ENCODE results near the gene HHLA2.

The HHLA2 gene

DNA sequence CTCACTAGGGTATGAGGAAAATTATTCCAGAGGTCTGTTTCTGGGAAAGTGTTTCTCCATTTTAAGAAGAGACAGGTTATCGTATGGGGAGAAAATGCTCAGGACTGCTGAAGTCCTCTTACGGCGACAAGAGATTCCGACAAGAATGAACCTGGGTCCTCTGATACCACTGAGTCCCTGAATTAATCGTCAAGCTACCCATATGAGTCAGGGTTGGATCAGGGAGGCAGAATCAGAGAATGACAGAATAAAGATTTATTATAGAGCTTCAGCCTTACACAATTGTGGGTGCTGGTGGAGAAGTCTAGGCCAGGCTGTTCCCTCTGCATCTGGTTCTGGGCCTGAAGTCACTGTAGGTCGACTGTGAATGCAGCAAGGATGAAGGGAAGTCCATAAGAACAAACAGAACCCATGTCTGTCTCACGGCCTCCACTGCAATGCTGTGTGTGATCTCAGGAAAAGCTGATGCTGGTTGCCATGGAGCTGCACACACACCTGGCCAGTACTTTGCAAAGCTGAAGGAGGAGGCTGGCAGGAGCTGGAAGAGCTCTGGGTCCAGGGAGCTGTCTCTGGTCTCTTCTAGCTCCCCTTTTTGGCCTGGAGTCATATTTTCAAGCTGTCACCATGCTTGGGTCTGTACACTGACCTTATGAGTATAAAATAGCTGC lies 83.9 kb downstream of the HHLA2 start:
- Histone ChIP-seq H4K8ac (ENCODE audit: low read depth, low read length) (no peak overlapping the region), H3K9ac (ENCODE audit: low read length) (no peak overlapping the region), H2AK5ac (ENCODE audit: low read length) (no peak overlapping the region), H3K18ac (ENCODE audit: low read length) (no peak overlapping the region), H3K4me3 (ENCODE audit: low read length) (no peak overlapping the region), H3K27ac (ENCODE audit: low read depth, low read length) (no peak overlapping the region), H4K5ac (ENCODE audit: low read length) (no peak overlapping the region), H2BK120ac (ENCODE audit: low read depth, low read length) (no peak overlapping the region), H3K4ac (ENCODE audit: low read depth, low read length) (no peak overlapping the region), H3K4me2 (ENCODE audit: low read length) (no peak overlapping the region), H2BK5ac (ENCODE audit: low read length) (no peak overlapping the region), H3K36me3 (ENCODE audit: control insufficient read depth, insufficient read depth, low read length) (no peaks in the 10 kb centered on the region), H3K79me1 (ENCODE audit: low read length) (no peaks in the 10 kb centered on the region), H3K23ac (ENCODE audit: low read length) (no peak overlapping the region), H3K27me3 (ENCODE audit: insufficient read depth, low read length, poor library complexity) (no peaks in the 10 kb centered on the region), H2BK15ac (replicated peaks; ENCODE audit: low read depth) (no peak overlapping the region), H3K79me2 (ENCODE audit: control insufficient read depth, insufficient read depth, low read length) (no peaks in the 10 kb centered on the region), H3K4me1 (ENCODE audit: control insufficient read depth, low read depth, low read length) (no peaks in the 10 kb centered on the region), H3K56ac (ENCODE audit: low read length) (no peak overlapping the region)
- no peak for DNase-seq
- no CpG with 5 or more reads among the region's 7 CpGs for WGBS (ENCODE audit: extremely low coverage, insufficient coverage, low lambda C conversion rate)

DNA sequence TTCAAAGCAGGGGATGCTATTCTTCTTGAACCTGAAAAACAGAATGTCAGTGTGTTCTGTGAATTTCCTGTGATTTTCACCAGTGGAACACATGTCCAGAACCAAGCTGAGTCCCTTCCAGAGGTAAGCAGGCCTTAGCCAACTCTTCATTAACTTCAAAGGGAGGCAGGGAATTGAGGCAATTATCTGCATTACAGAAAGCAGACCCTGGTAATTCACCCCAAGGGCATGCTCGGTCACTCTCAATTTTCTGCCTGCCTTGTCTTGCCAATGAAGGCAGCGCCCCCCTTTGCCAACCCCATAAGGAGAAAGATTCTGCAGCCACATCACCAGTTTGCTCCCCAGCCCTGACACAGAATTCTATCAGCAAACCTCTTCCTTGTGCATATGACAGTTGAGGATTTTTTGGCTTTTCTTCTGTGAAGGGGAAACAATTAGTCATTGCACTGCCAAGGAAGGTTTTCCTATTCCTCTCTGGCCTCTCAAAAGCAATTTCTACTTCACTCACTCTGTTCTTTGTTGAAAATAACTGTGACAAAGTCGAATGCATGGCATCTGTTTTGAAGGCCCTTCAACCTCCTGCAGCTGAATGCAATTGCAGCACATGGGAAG lies 85.3 kb downstream of the HHLA2 start:
- no peaks in the 10 kb centered on the region for H3K36me3 ChIP-seq (ENCODE audit: control insufficient read depth, insufficient read depth, low read length)
- no peaks in the 10 kb centered on the region for H3K4me1 ChIP-seq (ENCODE audit: control insufficient read depth, low read depth, low read length)
- no peak for DNase-seq
- H2AK5ac ChIP-seq (ENCODE audit: low read length): no peak overlapping the region
- H2BK5ac ChIP-seq (ENCODE audit: low read length): no peak overlapping the region
- no peak overlapping the region for H3K56ac ChIP-seq (ENCODE audit: low read length)
- no peak overlapping the region for H4K5ac ChIP-seq (ENCODE audit: low read length)
- H3K9ac ChIP-seq (ENCODE audit: low read length): no peak overlapping the region
- no peak overlapping the region for H3K4me2 ChIP-seq (ENCODE audit: low read length)
- H2BK120ac ChIP-seq (ENCODE audit: low read depth, low read length): no peak overlapping the region
- no peak overlapping the region for H2BK15ac ChIP-seq (replicated peaks; ENCODE audit: low read depth)
- no peaks in the 10 kb centered on the region for H3K79me2 ChIP-seq (ENCODE audit: control insufficient read depth, insufficient read depth, low read length)
- no peak overlapping the region for H3K4me3 ChIP-seq (ENCODE audit: low read length)
- no peak overlapping the region for H3K27ac ChIP-seq (ENCODE audit: low read depth, low read length)
- no peaks in the 10 kb centered on the region for H3K79me1 ChIP-seq (ENCODE audit: low read length)
- no peak overlapping the region for H3K4ac ChIP-seq (ENCODE audit: low read depth, low read length)
- no peak overlapping the region for H3K18ac ChIP-seq (ENCODE audit: low read length)
- no peaks in the 10 kb centered on the region for H3K27me3 ChIP-seq (ENCODE audit: insufficient read depth, low read length, poor library complexity)
- no peak overlapping the region for H3K23ac ChIP-seq (ENCODE audit: low read length)
- no peak overlapping the region for H4K8ac ChIP-seq (ENCODE audit: low read depth, low read length)
- WGBS (ENCODE audit: extremely low coverage, insufficient coverage, low lambda C conversion rate): no CpG with 5 or more reads among the region's 3 CpGs

DNA sequence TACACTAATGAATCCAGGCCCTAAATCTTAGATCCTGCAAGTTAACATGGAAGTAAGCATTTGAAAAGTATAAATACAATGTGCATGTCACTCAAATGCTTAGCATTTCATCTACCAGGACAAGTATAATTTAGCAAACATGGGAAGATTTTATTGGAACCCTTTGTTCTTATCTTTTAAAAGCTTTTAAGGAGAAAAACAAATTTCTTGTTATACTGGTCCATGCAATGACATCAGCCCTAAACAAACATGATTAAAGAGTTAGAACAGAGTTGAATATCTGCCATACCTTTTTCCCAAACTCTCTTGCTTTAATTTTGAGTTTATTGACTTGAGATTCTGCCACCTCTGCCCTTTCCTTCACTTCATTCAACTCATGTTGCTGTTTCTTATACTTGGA lies 87.0 kb downstream of the HHLA2 start:
- Histone ChIP-seq H4K5ac (ENCODE audit: low read length) (no peak overlapping the region), H3K23ac (ENCODE audit: low read length) (no peak overlapping the region), H3K27ac (ENCODE audit: low read depth, low read length) (no peak overlapping the region), H3K18ac (ENCODE audit: low read length) (no peak overlapping the region), H3K4ac (ENCODE audit: low read depth, low read length) (no peak overlapping the region), H2BK120ac (ENCODE audit: low read depth, low read length) (no peak overlapping the region), H4K8ac (ENCODE audit: low read depth, low read length) (no peak overlapping the region), H3K27me3 (ENCODE audit: insufficient read depth, low read length, poor library complexity) (no peaks in the 10 kb centered on the region), H3K56ac (ENCODE audit: low read length) (no peak overlapping the region), H3K9ac (ENCODE audit: low read length) (no peak overlapping the region), H3K4me2 (ENCODE audit: low read length) (no peak overlapping the region), H2AK5ac (ENCODE audit: low read length) (no peak overlapping the region), H3K36me3 (ENCODE audit: control insufficient read depth, insufficient read depth, low read length) (no peaks in the 10 kb centered on the region), H2BK15ac (replicated peaks; ENCODE audit: low read depth) (no peak overlapping the region), H3K79me1 (ENCODE audit: low read length) (no peaks in the 10 kb centered on the region), H3K4me3 (ENCODE audit: low read length) (no peak overlapping the region), H2BK5ac (ENCODE audit: low read length) (no peak overlapping the region), H3K79me2 (ENCODE audit: control insufficient read depth, insufficient read depth, low read length) (no peaks in the 10 kb centered on the region), H3K4me1 (ENCODE audit: control insufficient read depth, low read depth, low read length) (no peaks in the 10 kb centered on the region)
- no peak for DNase-seq

DNA sequence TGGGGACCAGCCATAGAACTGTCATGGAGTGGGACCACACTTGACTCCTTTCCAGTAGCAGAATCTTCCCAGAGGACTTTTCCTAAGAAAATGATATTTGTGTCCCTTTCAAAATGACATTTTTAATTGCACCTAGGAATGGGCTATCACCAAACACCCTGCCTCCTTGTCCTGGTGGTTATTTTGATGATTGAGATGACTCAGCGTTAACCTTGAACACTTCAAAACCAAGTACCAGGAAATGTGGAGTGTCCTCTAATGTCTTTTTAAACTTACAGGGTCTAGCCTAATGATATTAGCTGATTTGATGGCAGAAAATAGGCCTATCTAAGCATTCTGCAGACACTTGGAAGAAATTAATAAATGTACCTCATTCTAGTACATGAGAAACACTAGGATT lies 90.7 kb downstream of the HHLA2 start:
- Histone ChIP-seq H2BK15ac (replicated peaks; ENCODE audit: low read depth) (no peak overlapping the region), H2BK5ac (ENCODE audit: low read length) (no peak overlapping the region), H3K56ac (ENCODE audit: low read length) (no peak overlapping the region), H3K9ac (ENCODE audit: low read length) (no peak overlapping the region), H3K79me2 (ENCODE audit: control insufficient read depth, insufficient read depth, low read length) (no peaks in the 10 kb centered on the region), H3K23ac (ENCODE audit: low read length) (no peak overlapping the region), H3K4ac (ENCODE audit: low read depth, low read length) (no peak overlapping the region), H3K4me3 (ENCODE audit: low read length) (no peak overlapping the region), H3K79me1 (ENCODE audit: low read length) (no peaks in the 10 kb centered on the region), H2AK5ac (ENCODE audit: low read length) (no peak overlapping the region), H4K5ac (ENCODE audit: low read length) (no peak overlapping the region), H3K4me1 (ENCODE audit: control insufficient read depth, low read depth, low read length) (peaks cover 4% of the 10 kb centered on the region), H4K8ac (ENCODE audit: low read depth, low read length) (no peak overlapping the region), H3K27ac (ENCODE audit: low read depth, low read length) (no peak overlapping the region), H3K27me3 (ENCODE audit: insufficient read depth, low read length, poor library complexity) (no peaks in the 10 kb centered on the region), H3K4me2 (ENCODE audit: low read length) (no peak overlapping the region), H2BK120ac (ENCODE audit: low read depth, low read length) (no peak overlapping the region), H3K18ac (ENCODE audit: low read length) (no peak overlapping the region), H3K36me3 (ENCODE audit: control insufficient read depth, insufficient read depth, low read length) (no peaks in the 10 kb centered on the region)
- DNase-seq: no peak
- WGBS (ENCODE audit: extremely low coverage, insufficient coverage, low lambda C conversion rate): no CpG with 5 or more reads among the region's 1 CpG

DNA sequence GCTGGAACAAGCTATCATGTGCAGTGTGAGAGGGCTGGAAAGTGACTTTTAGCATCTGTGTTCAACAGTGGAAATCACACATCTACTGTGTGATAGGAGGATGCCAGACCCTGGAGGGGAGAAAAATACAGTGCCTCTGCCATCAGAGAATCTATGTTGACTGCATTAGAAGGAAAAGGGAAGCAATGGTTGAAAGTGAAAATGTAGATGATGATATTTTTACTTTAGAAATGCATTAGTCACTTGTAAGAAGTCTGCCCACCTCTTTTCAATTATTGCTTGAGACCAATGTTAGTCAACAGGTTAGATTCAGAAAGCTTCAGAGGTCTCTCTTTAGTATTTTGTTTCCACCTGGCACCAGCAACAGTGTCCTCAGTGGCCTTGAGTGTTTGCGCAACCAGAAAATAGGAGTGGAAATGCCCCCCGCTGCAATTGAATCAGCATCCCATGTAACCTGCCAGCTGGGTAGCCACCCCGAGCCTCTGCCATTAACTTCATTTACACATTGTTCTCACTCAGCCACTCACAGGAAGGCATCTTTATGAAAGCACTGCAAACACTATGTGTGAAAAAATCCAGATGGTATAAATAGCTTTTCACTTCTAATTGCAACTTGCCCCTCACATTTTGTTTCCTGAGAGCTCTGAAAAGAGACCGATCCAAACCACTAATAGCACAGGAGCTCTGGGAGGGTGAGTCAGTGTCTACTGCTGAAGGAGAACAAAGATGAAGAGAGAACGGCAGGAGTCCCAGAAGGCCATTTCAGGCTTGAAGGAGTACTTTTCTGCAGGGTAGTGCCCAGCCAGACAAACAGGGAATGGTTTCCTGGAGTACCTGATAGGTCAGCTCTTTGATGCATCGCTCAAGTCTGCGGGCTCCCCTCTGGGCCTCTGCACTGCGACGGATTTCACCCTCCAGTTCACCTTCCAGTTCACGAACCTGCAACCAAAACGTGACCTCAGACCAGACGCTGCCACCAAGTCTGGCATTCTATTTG lies 92.1 kb downstream of the HHLA2 start:
- Histone ChIP-seq H3K79me1 (ENCODE audit: low read length) (no peaks in the 10 kb centered on the region), H3K18ac (ENCODE audit: low read length) (no peak overlapping the region), H3K4me2 (ENCODE audit: low read length) (no peak overlapping the region), H4K5ac (ENCODE audit: low read length) (no peak overlapping the region), H3K4me3 (ENCODE audit: low read length) (no peak overlapping the region), H3K56ac (ENCODE audit: low read length) (no peak overlapping the region), H2BK120ac (ENCODE audit: low read depth, low read length) (no peak overlapping the region), H2BK15ac (replicated peaks; ENCODE audit: low read depth) (no peak overlapping the region), H3K36me3 (ENCODE audit: control insufficient read depth, insufficient read depth, low read length) (no peaks in the 10 kb centered on the region), H3K23ac (ENCODE audit: low read length) (peak overlapping the region; percentile 81), H3K79me2 (ENCODE audit: control insufficient read depth, insufficient read depth, low read length) (no peaks in the 10 kb centered on the region), H2BK5ac (ENCODE audit: low read length) (no peak overlapping the region), H3K27me3 (ENCODE audit: insufficient read depth, low read length, poor library complexity) (no peaks in the 10 kb centered on the region), H4K8ac (ENCODE audit: low read depth, low read length) (no peak overlapping the region), H3K4ac (ENCODE audit: low read depth, low read length) (no peak overlapping the region), H2AK5ac (ENCODE audit: low read length) (no peak overlapping the region), H3K9ac (ENCODE audit: low read length) (no peak overlapping the region), H3K27ac (ENCODE audit: low read depth, low read length) (no peak overlapping the region), H3K4me1 (ENCODE audit: control insufficient read depth, low read depth, low read length) (peaks cover 4% of the 10 kb centered on the region)
- no CpG with 5 or more reads among the region's 12 CpGs for WGBS (ENCODE audit: extremely low coverage, insufficient coverage, low lambda C conversion rate)
- no peak for DNase-seq
